ENCODE measurements around the gene TTC3.

TTC3 gene

GRCh38 chr21:37061926-37062592 lies 11.0 kb upstream of the TTC3 start:
- in situ Hi-C loops (cut with MboI; ENCODE audit: low sequenced_read_pairs), result no loop called here

- in situ Hi-C loops (cut with MboI; ENCODE audit: low sequenced_read_pairs), result no loop called here
Measured at GRCh38 chr21:37062593-37062935, 10.5 kb upstream of the TTC3 start.

GRCh38 chr21:37063433-37063832 lies 9.6 kb upstream of the TTC3 start:
- in situ Hi-C loops (cut with MboI; ENCODE audit: low sequenced_read_pairs), result no loop called here

- in situ Hi-C loops (cut with MboI; ENCODE audit: low sequenced_read_pairs), result no loop called here
Measured at GRCh38 chr21:37064841-37065240, 8.2 kb upstream of the TTC3 start.

GRCh38 chr21:37065561-37066177 lies 7.4 kb upstream of the TTC3 start:
- in situ Hi-C loops (cut with MboI; ENCODE audit: low sequenced_read_pairs), result no loop called here

- in situ Hi-C loops (cut with MboI; ENCODE audit: low sequenced_read_pairs), result no loop called here
Measured at GRCh38 chr21:37071561-37072273, 1.3 kb upstream of the TTC3 start.

- in situ Hi-C loops (cut with MboI; ENCODE audit: low sequenced_read_pairs), result no loop called here
Measured at GRCh38 chr21:37072274-37072987, 623 bp upstream of the TTC3 start.

GRCh38 chr21:37073417-37074196 lies 553 bp downstream of the TTC3 start:
- in situ Hi-C loops (cut with MboI; ENCODE audit: low sequenced_read_pairs), result no loop called here

GRCh38 chr21:37074197-37074510 lies 1.1 kb downstream of the TTC3 start:
- in situ Hi-C loops (cut with MboI; ENCODE audit: low sequenced_read_pairs), result no loop called here

GRCh38 chr21:37074546-37074945 lies 1.5 kb downstream of the TTC3 start:
- in situ Hi-C loops (cut with MboI; ENCODE audit: low sequenced_read_pairs), result no loop called here

GRCh38 chr21:37075214-37075770 lies 2.2 kb downstream of the TTC3 start:
- in situ Hi-C loops (cut with MboI; ENCODE audit: low sequenced_read_pairs), result no loop called here

GRCh38 chr21:37076087-37076850 lies 3.2 kb downstream of the TTC3 start:
- in situ Hi-C loops (cut with MboI; ENCODE audit: low sequenced_read_pairs), result no loop called here

- in situ Hi-C loops (cut with MboI; ENCODE audit: low sequenced_read_pairs), result no loop called here
Measured at GRCh38 chr21:37077403-37077802, 4.3 kb downstream of the TTC3 start.

- in situ Hi-C loops (cut with MboI; ENCODE audit: low sequenced_read_pairs), result no loop called here
Measured at GRCh38 chr21:37079211-37079824, 6.3 kb downstream of the TTC3 start.

- in situ Hi-C loops (cut with MboI; ENCODE audit: low sequenced_read_pairs), result no loop called here
Measured at GRCh38 chr21:37082375-37082774, 9.3 kb downstream of the TTC3 start.

GRCh38 chr21:37082856-37083528 lies 9.9 kb downstream of the TTC3 start:
- in situ Hi-C loops (cut with MboI; ENCODE audit: low sequenced_read_pairs), result no loop called here

- in situ Hi-C loops (cut with MboI; ENCODE audit: low sequenced_read_pairs), result no loop called here
Measured at GRCh38 chr21:37085726-37086125, 12.7 kb downstream of the TTC3 start.

- in situ Hi-C loops (cut with MboI; ENCODE audit: low sequenced_read_pairs), result no loop called here
Measured at GRCh38 chr21:37087188-37087587, 14.1 kb downstream of the TTC3 start.

- in situ Hi-C loops (cut with MboI; ENCODE audit: low sequenced_read_pairs), result no loop called here
Measured at GRCh38 chr21:37088186-37088735, 15.2 kb downstream of the TTC3 start.

Measured in hTERT RPE-1 (cell line).